Esophagus muscularis mucosa (tissue), 4 donors: Measurements from ENCODE around the gene CCNF. TPM values are rescaled to one million over a fixed set of nuclear protein-coding genes. Genes with fewer than 3 reads are reported as not detected.

Source experiments
- DNase-seq: peaks from one replicate; pipeline ENCODE4 v3.0.0-alpha.2; 2017; ENCODE audit errors: extremely low spot score
- H3K27ac ChIP-seq, 4 donors: fragments of 200-600 bp; sonication (generic); replicated peaks in 1 of 4; 1 replicate in 3 of 4; 2 replicates in 1 of 4; pipeline ENCODE4 v1.5.1; 2016 to 2019; ENCODE audit warnings: mild to moderate bottlenecking in 1 of 4
- H3K27me3 ChIP-seq, 4 donors: fragments of 200-600 bp; sonication (generic); one replicate each; pipeline versions ENCODE4 v1.5.1 to v1.6.0; 2016 to 2019
- H3K36me3 ChIP-seq, 4 donors: fragments of 200-600 bp; sonication (generic); one replicate each; pipeline ENCODE4 v1.5.1; 2016 to 2019
- H3K4me1 ChIP-seq, 4 donors: fragments of 200-600 bp; sonication (generic); one replicate each; pipeline ENCODE4 v1.5.1; 2016 to 2019
- H3K4me3 ChIP-seq, 4 donors: fragments of 200-600 bp; sonication (generic); 1 replicate in 2 of 4; 2 replicates in 2 of 4; pipeline ENCODE4 v1.5.1; 2016 to 2019; ENCODE audit warnings: mild to moderate bottlenecking in 4 of 4, moderate library complexity in 1 of 4
- H3K9me3 ChIP-seq, 4 donors: fragments of 200-600 bp; sonication (generic); 1 replicate in 3 of 4; 2 replicates in 1 of 4; pipeline ENCODE4 v1.5.1; 2016 to 2019
- EP300 ChIP-seq: sonication (generic); formaldehyde crosslinking; IDR thresholded peaks from one replicate; pipeline ENCODE4 v1.6.1; 2017; ENCODE audit warnings: antibody characterized with exemption
- POLR2A ChIP-seq: fragments of 450-650 bp; IDR thresholded peaks from one replicate; pipeline ENCODE4 v1.6.1; 2017; ENCODE audit warnings: antibody characterized with exemption, moderate library complexity, mild to moderate bottlenecking, low read depth
- POLR2AphosphoS5 ChIP-seq, 2 donors: sonication (generic); formaldehyde crosslinking; IDR thresholded peaks; one replicate each; pipeline ENCODE4 v1.6.1; 2017; ENCODE audit warnings: antibody characterized with exemption in 2 of 2
- WGBS: methylation state at CpG from one replicate; pipeline ENCODE4 v1.1.5; 2018; 5-methylcytosine and 5-hydroxymethylcytosine counted together
- intact Hi-C: fragments of 100-400 bp; cut with DNase I; formaldehyde crosslinking; loops from one replicate; pipeline ENCODE4 v1.15.1; 2023
- total RNA-seq, 4 donors: library from RNA; depleted of rRNA; stranded (reverse); fragments of >200 nt; gene quantifications; one replicate each; pipeline versions ENCODE4 v1.1.0 to v1.2.1, GENCODE V29; 2016
- TF ChIP-seq, protein P1 (sequence below), 3 experiments: fragments of 200-600 bp in 2 of 3; fragments of 450-650 bp in 1 of 3; sonication (generic) in 2 of 3; IDR thresholded peaks; one replicate each; pipeline ENCODE4 v1.5.1; 2017 to 2019; ENCODE audit warnings: antibody characterized with exemption in 3 of 3, mild to moderate bottlenecking in 2 of 3, moderate library complexity in 1 of 3

Gene CCNF
- total RNA-seq, 4 donors from 2014 or later, result 0.83 to 2.5 (median 1.5) TPM

DNA sequence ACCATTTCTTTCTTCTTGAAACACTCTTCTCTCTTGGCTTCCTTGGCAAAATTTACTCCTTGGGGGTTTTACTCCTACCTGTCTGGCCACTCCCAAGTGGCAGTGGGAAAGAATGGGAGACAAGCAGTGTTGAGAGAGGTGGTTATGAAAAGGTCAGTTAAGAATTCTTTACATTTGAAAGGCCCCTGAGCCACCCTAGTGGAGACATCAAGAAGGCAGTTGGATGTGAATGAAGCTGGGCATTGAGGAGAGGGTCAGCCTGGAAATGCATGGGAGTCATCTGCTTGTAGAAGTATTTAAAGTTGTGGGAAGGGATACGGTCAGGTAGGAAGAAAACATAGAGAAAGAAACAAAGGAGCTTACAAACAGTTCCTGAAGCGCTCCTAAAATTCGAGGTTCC lies 42.3 kb upstream of the CCNF start:
- Histone ChIP-seq H3K36me3 (no peaks in the 10 kb centered on the region), H3K4me3 (no peak overlapping the region), H3K27me3 (peaks cover 0 to 10% (median 0%) of the 10 kb centered on the region in 4 donors), H3K4me1 (no peaks in the 10 kb centered on the region), H3K9me3 (peaks cover 0 to 12% (median 9%) of the 10 kb centered on the region in 4 donors), H3K27ac (no peak overlapping the region)
- WGBS, result 69% methylated on average over 3 of the region's 3 CpGs
- TF ChIP-seq, protein P1, sequence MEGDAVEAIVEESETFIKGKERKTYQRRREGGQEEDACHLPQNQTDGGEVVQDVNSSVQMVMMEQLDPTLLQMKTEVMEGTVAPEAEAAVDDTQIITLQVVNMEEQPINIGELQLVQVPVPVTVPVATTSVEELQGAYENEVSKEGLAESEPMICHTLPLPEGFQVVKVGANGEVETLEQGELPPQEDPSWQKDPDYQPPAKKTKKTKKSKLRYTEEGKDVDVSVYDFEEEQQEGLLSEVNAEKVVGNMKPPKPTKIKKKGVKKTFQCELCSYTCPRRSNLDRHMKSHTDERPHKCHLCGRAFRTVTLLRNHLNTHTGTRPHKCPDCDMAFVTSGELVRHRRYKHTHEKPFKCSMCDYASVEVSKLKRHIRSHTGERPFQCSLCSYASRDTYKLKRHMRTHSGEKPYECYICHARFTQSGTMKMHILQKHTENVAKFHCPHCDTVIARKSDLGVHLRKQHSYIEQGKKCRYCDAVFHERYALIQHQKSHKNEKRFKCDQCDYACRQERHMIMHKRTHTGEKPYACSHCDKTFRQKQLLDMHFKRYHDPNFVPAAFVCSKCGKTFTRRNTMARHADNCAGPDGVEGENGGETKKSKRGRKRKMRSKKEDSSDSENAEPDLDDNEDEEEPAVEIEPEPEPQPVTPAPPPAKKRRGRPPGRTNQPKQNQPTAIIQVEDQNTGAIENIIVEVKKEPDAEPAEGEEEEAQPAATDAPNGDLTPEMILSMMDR (IDR thresholded peaks at IDR 0.05), result no peak
- DNase-seq, result no peak
- intact Hi-C loops, result no loop called here

DNA sequence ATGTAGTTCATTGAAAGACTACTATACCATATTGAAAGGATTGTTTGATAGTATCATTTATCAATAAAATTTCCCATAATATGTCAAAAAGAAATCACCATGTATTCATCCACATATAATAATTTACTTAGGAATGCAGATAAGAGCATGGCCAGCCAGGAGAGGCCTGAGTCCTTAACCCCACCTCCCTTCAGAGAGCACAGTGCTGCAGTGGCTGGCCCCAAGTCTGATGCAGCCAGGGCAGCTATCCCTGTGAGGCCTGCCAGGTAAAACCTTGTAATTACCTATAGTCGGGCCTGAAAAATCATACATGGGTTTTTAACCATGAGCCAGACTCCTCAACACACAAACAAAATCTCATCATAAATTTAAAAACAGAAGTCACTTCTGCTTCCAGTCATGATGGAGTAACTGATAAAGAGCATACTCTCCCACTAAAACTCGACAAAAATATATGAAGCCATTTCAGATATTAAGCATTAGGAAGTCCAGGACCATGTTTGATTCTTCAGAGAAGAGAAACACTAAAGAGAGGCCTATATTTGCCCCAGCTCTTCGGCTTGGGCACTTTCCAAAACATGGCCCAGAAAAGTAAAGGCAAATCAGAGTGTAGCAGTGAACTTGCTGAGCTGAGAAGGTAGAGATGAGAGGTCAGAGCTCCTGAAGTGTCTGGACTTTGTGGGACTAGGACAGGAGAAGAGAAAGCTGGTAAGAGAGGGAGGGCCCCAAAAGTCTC lies 40.9 kb upstream of the CCNF start:
- WGBS, result 66% methylated on average over 2 of the region's 3 CpGs

DNA sequence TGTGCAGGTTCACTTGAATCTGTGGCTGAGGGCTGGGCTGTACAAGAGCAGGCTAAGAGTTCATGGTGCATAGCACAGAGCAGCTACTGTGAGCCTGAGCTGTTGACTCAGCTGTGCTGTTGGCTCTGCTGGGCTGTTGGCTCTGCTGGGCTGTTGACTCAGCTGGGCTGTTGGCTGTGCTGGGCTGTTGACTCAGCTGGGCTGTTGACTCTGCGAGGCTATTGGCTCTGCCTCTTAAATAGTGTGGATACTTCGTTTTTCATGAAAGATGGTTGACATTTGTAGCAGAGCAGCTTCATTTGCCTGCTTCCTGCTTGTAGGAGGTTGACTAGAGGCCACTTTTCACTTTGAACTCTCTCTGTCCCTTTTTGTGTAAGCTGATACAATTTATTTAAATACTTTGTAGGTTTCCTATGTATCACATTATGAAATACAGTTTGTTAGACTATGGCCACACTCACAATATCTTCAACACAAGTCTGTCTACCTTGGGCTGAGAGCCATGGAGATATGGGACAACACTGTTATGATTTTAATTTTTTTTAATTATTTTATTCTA lies 40.3 kb upstream of the CCNF start:
- DNase-seq, result no peak
- Histone ChIP-seq H3K27ac (no peak overlapping the region), H3K9me3 (peaks cover 0 to 12% (median 9%) of the 10 kb centered on the region in 4 donors), H3K27me3 (peaks cover 0 to 10% (median 0%) of the 10 kb centered on the region in 4 donors), H3K4me3 (no peak overlapping the region), H3K36me3 (no peaks in the 10 kb centered on the region), H3K4me1 (no peaks in the 10 kb centered on the region)
- 36% methylated on average over 2 of the region's 2 CpGs for WGBS
- intact Hi-C loops, result no loop called here
- TF ChIP-seq POLR2A (no peak), EP300 (no peak), POLR2AphosphoS5 (IDR thresholded peaks at IDR 0.05) (no peak)
- TF ChIP-seq, protein P1 (IDR thresholded peaks at IDR 0.05), result no peak

More for the DNA sequence above, 40.9 kb upstream of the CCNF start:
- H3K36me3 ChIP-seq, result no peaks in the 10 kb centered on the region
- H3K27me3 ChIP-seq, result peaks cover 0 to 10% (median 0%) of the 10 kb centered on the region in 4 donors
- no peak for DNase-seq
- TF ChIP-seq POLR2AphosphoS5 (IDR thresholded peaks at IDR 0.05) (no peak), POLR2A (no peak), EP300 (no peak)
- TF ChIP-seq, protein P1 (IDR thresholded peaks at IDR 0.05), result no peak
- no peak overlapping the region for H3K27ac ChIP-seq
- H3K9me3 ChIP-seq, result peaks cover 0 to 12% (median 9%) of the 10 kb centered on the region in 4 donors
- no peak overlapping the region for H3K4me3 ChIP-seq
- no peaks in the 10 kb centered on the region for H3K4me1 ChIP-seq
- intact Hi-C loops, result no loop called here

DNA sequence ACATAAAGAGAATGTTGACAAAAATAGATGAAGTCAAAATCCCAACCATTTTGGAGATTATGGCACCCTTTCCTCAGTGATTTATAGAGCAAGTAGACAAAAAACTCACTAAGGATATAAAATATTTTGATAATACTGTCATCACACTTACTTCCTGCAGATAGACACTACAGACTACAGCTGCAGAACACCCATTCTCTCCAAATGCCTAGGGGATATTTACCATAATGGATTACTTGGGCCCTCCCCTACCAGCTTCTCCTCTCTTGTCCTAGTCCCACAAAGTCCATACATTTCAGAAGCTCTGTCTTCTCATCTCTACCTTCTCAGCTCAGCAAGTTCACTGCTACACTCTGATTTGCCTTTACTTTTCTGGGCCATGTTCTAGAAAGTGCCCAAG lies 37.2 kb upstream of the CCNF start:
- peaks cover 0 to 3% (median 0%) of the 10 kb centered on the region in 4 donors for H3K27me3 ChIP-seq
- peaks cover 0 to 12% (median 9%) of the 10 kb centered on the region in 4 donors for H3K9me3 ChIP-seq
- H3K36me3 ChIP-seq, result no peaks in the 10 kb centered on the region
- no peak overlapping the region for H3K4me3 ChIP-seq
- no peak overlapping the region for H3K27ac ChIP-seq
- intact Hi-C loops, result no loop called here
- TF ChIP-seq EP300, result no peak
- no peak for TF ChIP-seq POLR2A
- TF ChIP-seq, protein P1 (IDR thresholded peaks at IDR 0.05), result no peak
- TF ChIP-seq POLR2AphosphoS5 (IDR thresholded peaks at IDR 0.05), result no peak
- DNase-seq, result no peak
- H3K4me1 ChIP-seq, result no peaks in the 10 kb centered on the region
